WTC11 (cell line): ENCODE data around the gene PRTN3. TPM values are rescaled to one million over a fixed set of nuclear protein-coding genes. Genes with fewer than 3 reads are reported as not detected.

Source experiments
- CREB1 ChIP-seq: sonication (generic); formaldehyde crosslinking; IDR thresholded peaks from 2 replicates; pipeline ENCODE4 v1.8.0; 2023; ENCODE audit warnings: mild to moderate bottlenecking, missing genetic modification reagents
- CREM ChIP-seq: sonication (generic); formaldehyde crosslinking; IDR thresholded peaks from 2 replicates; pipeline ENCODE4 v1.8.1; 2022; ENCODE audit warnings: mild to moderate bottlenecking, missing genetic modification reagents, moderate library complexity
- E2F1 ChIP-seq: sonication (generic); formaldehyde crosslinking; IDR thresholded peaks from 2 replicates; pipeline ENCODE4 v1.8.0; 2022; ENCODE audit warnings: mild to moderate bottlenecking, missing genetic modification reagents
- EMX1 ChIP-seq: fragments of 250-450 bp; sonication (Bioruptor Pico); IDR thresholded peaks from 2 replicates; pipeline ENCODE4 v1.8.0; 2021; ENCODE audit warnings: mild to moderate bottlenecking
- FOXP1 ChIP-seq: sonication (generic); formaldehyde crosslinking; IDR thresholded peaks from 2 replicates; pipeline ENCODE4 v1.8.0; 2022; ENCODE audit warnings: missing genetic modification reagents, mild to moderate bottlenecking, moderate library complexity, borderline replicate concordance
- GRHL2 ChIP-seq: fragments of 250-450 bp; sonication (Bioruptor Pico); IDR thresholded peaks from 2 replicates; pipeline ENCODE4 v1.8.0; 2022; ENCODE audit warnings: mild to moderate bottlenecking, moderate library complexity; ENCODE audit not compliant: insufficient replicate concordance, severe bottlenecking
- HMGA2 ChIP-seq: fragments of 250-450 bp; sonication (Bioruptor Pico); IDR thresholded peaks from 2 replicates; pipeline ENCODE4 v1.4.0; 2021; ENCODE audit warnings: mild to moderate bottlenecking, moderate library complexity
- JAZF1 ChIP-seq: fragments of 250-450 bp; sonication (Bioruptor Pico); IDR thresholded peaks from 2 replicates; pipeline ENCODE4 v1.9.0; 2021; ENCODE audit warnings: moderate library complexity, mild to moderate bottlenecking, inconsistent platforms
- KAT7 ChIP-seq: sonication (generic); formaldehyde crosslinking; IDR thresholded peaks from 2 replicates; pipeline ENCODE4 v1.8.1; 2023; ENCODE audit warnings: missing genetic modification reagents, mild to moderate bottlenecking, borderline replicate concordance
- MAX ChIP-seq: sonication (generic); formaldehyde crosslinking; IDR thresholded peaks from 2 replicates; pipeline ENCODE4 v1.8.0; 2022; ENCODE audit warnings: mild to moderate bottlenecking, missing genetic modification reagents
- NFYB ChIP-seq: sonication (generic); formaldehyde crosslinking; conservative IDR thresholded peaks from 2 replicates; pipeline ENCODE4 v1.8.0; 2022; ENCODE audit warnings: low read depth, missing genetic modification reagents
- NR2C2 ChIP-seq: sonication (generic); formaldehyde crosslinking; IDR thresholded peaks from 2 replicates; pipeline ENCODE4 v1.8.0; 2022; ENCODE audit warnings: mild to moderate bottlenecking, missing genetic modification reagents
- NR3C1 ChIP-seq: sonication (generic); formaldehyde crosslinking; conservative IDR thresholded peaks from 2 replicates; pipeline ENCODE4 v1.8.1; 2023; ENCODE audit warnings: low read depth, mild to moderate bottlenecking, missing genetic modification reagents
- PREB ChIP-seq: sonication (generic); formaldehyde crosslinking; IDR thresholded peaks from 2 replicates; pipeline ENCODE4 v1.8.1; 2022; ENCODE audit warnings: mild to moderate bottlenecking, missing genetic modification reagents, moderate library complexity, borderline replicate concordance
- RELA ChIP-seq: sonication (generic); formaldehyde crosslinking; IDR thresholded peaks from 2 replicates; pipeline ENCODE4 v1.8.1; 2022; ENCODE audit warnings: missing genetic modification reagents, mild to moderate bottlenecking, borderline replicate concordance
- RORB ChIP-seq: fragments of 250-450 bp; sonication (Bioruptor Pico); IDR thresholded peaks from 2 replicates; pipeline ENCODE4 v1.9.0; 2021; ENCODE audit warnings: mild to moderate bottlenecking
- SMAD3 ChIP-seq: sonication (generic); formaldehyde crosslinking; IDR thresholded peaks from 2 replicates; pipeline ENCODE4 v1.8.0; 2022; ENCODE audit warnings: missing genetic modification reagents, mild to moderate bottlenecking, borderline replicate concordance
- TEAD1 ChIP-seq: sonication (generic); formaldehyde crosslinking; IDR thresholded peaks from 2 replicates; pipeline ENCODE4 v1.8.0; 2022; ENCODE audit warnings: mild to moderate bottlenecking, missing genetic modification reagents
- TP53 ChIP-seq: sonication (generic); formaldehyde crosslinking; IDR thresholded peaks from 2 replicates; pipeline ENCODE4 v1.8.1; 2023; ENCODE audit warnings: mild to moderate bottlenecking, missing genetic modification reagents
- ZNF121 ChIP-seq: sonication (generic); formaldehyde crosslinking; IDR thresholded peaks from 2 replicates; pipeline ENCODE4 v1.8.0; 2023; ENCODE audit warnings: missing genetic modification reagents
- ZNF232 ChIP-seq: sonication (generic); formaldehyde crosslinking; IDR thresholded peaks from 2 replicates; pipeline ENCODE4 v1.8.0; 2022; ENCODE audit warnings: mild to moderate bottlenecking, missing genetic modification reagents
- ZNF263 ChIP-seq: sonication (generic); formaldehyde crosslinking; IDR thresholded peaks from 2 replicates; pipeline ENCODE4 v1.8.1; 2022; ENCODE audit warnings: low read depth, mild to moderate bottlenecking, moderate library complexity, missing genetic modification reagents
- ZNF317 ChIP-seq: sonication (generic); formaldehyde crosslinking; IDR thresholded peaks from 2 replicates; pipeline ENCODE4 v1.8.1; 2023; ENCODE audit warnings: low read depth, mild to moderate bottlenecking, moderate library complexity, missing genetic modification reagents, borderline replicate concordance
- ZNF671 ChIP-seq: fragments of 250-450 bp; sonication (Bioruptor Pico); IDR thresholded peaks from 2 replicates; pipeline ENCODE4 v1.8.0; 2021; ENCODE audit warnings: mild to moderate bottlenecking
- total RNA-seq: library from RNA; stranded (reverse); gene quantifications from 3 replicates; pipeline ENCODE4 v1.2.3, GENCODE V29; 2021
- TF ChIP-seq, protein P1 (sequence below): sonication (generic); formaldehyde crosslinking; IDR thresholded peaks from 2 replicates; pipeline ENCODE4 v1.8.1; 2022; ENCODE audit warnings: missing genetic modification reagents, borderline replicate concordance
- TF ChIP-seq, protein P2 (sequence below): sonication (generic); formaldehyde crosslinking; IDR thresholded peaks from 2 replicates; pipeline ENCODE4 v1.8.1; 2022; ENCODE audit warnings: mild to moderate bottlenecking, moderate library complexity, missing genetic modification reagents
- TF ChIP-seq, protein P3 (sequence below): sonication (generic); formaldehyde crosslinking; conservative IDR thresholded peaks from 2 replicates; pipeline ENCODE4 v1.8.1; 2022; ENCODE audit warnings: mild to moderate bottlenecking, missing genetic modification reagents
- TF ChIP-seq, protein P4 (sequence below): fragments of 250-450 bp; sonication (Bioruptor Pico); IDR thresholded peaks from 2 replicates; pipeline ENCODE4 v1.9.0; 2021; ENCODE audit warnings: moderate library complexity, mild to moderate bottlenecking, inconsistent platforms, borderline replicate concordance
- TF ChIP-seq, protein P5 (sequence below): fragments of 250-450 bp; sonication (Bioruptor Pico); IDR thresholded peaks from 2 replicates; pipeline ENCODE4 v1.9.0; 2021; ENCODE audit warnings: mild to moderate bottlenecking, borderline replicate concordance

Gene PRTN3
- total RNA-seq, 1 experiment from 2014 or later = 0.61 TPM

DNA sequence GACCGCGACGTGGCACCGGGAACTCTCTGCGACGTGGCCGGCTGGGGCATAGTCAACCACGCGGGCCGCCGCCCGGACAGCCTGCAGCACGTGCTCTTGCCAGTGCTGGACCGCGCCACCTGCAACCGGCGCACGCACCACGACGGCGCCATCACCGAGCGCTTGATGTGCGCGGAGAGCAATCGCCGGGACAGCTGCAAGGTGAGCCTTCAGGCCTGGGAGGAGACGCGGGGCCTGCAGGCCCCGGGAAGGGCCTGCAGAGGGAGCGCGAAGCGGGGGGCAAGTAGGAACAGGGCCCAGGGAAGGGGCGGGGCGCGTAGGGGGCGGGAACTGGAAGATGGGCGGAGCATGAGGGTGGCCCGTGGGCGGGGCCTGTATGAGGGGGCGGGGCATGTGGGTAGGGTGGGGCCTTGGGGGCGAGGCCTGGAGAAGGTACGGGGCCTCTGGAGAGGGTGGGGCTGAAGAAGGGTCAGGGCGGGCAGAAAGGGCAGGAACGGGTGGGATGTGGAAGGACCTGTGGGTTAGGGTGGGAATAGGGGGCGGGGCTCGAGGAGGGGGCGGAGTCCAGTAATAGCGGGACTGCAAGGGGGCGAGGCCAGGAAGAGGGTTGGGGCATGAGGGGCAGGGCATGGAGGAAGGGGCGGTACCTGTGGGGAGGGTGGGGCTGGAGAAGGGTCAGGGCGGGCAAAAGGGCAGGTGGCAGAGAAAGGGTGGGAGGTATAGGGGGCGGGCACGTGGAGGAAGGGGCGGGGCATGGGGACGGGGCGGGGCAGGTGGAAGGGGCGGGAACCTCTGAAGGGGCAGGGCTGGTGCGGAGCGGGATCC is 21.2 kb downstream of the PRTN3 start (continued):
- TF ChIP-seq, protein P1, sequence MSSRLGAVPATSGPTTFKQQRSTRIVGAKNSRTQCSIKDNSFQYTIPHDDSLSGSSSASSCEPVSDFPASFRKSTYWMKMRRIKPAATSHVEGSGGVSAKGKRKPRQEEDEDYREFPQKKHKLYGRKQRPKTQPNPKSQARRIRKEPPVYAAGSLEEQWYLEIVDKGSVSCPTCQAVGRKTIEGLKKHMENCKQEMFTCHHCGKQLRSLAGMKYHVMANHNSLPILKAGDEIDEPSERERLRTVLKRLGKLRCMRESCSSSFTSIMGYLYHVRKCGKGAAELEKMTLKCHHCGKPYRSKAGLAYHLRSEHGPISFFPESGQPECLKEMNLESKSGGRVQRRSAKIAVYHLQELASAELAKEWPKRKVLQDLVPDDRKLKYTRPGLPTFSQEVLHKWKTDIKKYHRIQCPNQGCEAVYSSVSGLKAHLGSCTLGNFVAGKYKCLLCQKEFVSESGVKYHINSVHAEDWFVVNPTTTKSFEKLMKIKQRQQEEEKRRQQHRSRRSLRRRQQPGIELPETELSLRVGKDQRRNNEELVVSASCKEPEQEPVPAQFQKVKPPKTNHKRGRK (CRISPR knock-in tag) = no peak
- peak; percentile 80; the same call in 1 of the 2 replicates for TF ChIP-seq TEAD1 (CRISPR knock-in tag)
- no peak for TF ChIP-seq KAT7 (CRISPR knock-in tag)
- TF ChIP-seq TP53 (CRISPR knock-in tag) = peak; percentile 89
- TF ChIP-seq NR2C2 = no peak; the same call in 1 of the 2 replicates
- TF ChIP-seq ZNF263 (CRISPR knock-in tag) = no peak
- TF ChIP-seq EMX1 = no peak
- 0 out of 2 replicates have a peak, but pooled peaks have one; percentile 63 for TF ChIP-seq E2F1 (CRISPR knock-in tag)
- TF ChIP-seq JAZF1 = no peak
- TF ChIP-seq FOXP1 (CRISPR knock-in tag) = peak; percentile 96
- no peak for TF ChIP-seq ZNF671 (CRISPR knock-in tag)
- TF ChIP-seq ZNF317 (CRISPR knock-in tag) = 0 out of 2 replicates have a peak, but pooled peaks have one; percentile 23
- TF ChIP-seq RELA = 0 out of 2 replicates have a peak, but pooled peaks have one; percentile 79
- TF ChIP-seq MAX = peak; percentile 98
- peak; percentile 49; the same call in 1 of the 2 replicates for TF ChIP-seq ZNF232
- TF ChIP-seq, protein P2, sequence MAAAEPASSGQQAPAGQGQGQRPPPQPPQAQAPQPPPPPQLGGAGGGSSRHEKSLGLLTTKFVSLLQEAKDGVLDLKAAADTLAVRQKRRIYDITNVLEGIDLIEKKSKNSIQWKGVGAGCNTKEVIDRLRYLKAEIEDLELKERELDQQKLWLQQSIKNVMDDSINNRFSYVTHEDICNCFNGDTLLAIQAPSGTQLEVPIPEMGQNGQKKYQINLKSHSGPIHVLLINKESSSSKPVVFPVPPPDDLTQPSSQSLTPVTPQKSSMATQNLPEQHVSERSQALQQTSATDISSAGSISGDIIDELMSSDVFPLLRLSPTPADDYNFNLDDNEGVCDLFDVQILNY (CRISPR knock-in tag) = peak; percentile 69
- TF ChIP-seq RORB = no peak
- no peak for TF ChIP-seq GRHL2 (CRISPR knock-in tag)
- no peak for TF ChIP-seq NR3C1
- TF ChIP-seq, protein P3, sequence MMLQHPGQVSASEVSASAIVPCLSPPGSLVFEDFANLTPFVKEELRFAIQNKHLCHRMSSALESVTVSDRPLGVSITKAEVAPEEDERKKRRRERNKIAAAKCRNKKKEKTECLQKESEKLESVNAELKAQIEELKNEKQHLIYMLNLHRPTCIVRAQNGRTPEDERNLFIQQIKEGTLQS = no peak
- peak; percentile 94 for TF ChIP-seq ZNF121 (CRISPR knock-in tag)
- 0 out of 2 replicates have a peak, but pooled peaks have one; percentile 32 for TF ChIP-seq SMAD3 (CRISPR knock-in tag)
- TF ChIP-seq NFYB = no peak
- TF ChIP-seq, protein P4, sequence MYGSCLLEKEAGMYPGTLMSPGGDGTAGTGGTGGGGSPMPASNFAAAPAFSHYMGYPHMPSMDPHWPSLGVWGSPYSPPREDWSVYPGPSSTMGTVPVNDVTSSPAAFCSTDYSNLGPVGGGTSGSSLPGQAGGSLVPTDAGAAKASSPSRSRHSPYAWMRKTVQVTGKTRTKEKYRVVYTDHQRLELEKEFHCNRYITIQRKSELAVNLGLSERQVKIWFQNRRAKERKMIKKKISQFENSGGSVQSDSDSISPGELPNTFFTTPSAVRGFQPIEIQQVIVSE (CRISPR knock-in tag) = no peak
- no peak for TF ChIP-seq CREB1 (CRISPR knock-in tag)
- TF ChIP-seq CREM (CRISPR knock-in tag) = no peak
- no peak for TF ChIP-seq PREB (CRISPR knock-in tag)
- TF ChIP-seq, protein P5, sequence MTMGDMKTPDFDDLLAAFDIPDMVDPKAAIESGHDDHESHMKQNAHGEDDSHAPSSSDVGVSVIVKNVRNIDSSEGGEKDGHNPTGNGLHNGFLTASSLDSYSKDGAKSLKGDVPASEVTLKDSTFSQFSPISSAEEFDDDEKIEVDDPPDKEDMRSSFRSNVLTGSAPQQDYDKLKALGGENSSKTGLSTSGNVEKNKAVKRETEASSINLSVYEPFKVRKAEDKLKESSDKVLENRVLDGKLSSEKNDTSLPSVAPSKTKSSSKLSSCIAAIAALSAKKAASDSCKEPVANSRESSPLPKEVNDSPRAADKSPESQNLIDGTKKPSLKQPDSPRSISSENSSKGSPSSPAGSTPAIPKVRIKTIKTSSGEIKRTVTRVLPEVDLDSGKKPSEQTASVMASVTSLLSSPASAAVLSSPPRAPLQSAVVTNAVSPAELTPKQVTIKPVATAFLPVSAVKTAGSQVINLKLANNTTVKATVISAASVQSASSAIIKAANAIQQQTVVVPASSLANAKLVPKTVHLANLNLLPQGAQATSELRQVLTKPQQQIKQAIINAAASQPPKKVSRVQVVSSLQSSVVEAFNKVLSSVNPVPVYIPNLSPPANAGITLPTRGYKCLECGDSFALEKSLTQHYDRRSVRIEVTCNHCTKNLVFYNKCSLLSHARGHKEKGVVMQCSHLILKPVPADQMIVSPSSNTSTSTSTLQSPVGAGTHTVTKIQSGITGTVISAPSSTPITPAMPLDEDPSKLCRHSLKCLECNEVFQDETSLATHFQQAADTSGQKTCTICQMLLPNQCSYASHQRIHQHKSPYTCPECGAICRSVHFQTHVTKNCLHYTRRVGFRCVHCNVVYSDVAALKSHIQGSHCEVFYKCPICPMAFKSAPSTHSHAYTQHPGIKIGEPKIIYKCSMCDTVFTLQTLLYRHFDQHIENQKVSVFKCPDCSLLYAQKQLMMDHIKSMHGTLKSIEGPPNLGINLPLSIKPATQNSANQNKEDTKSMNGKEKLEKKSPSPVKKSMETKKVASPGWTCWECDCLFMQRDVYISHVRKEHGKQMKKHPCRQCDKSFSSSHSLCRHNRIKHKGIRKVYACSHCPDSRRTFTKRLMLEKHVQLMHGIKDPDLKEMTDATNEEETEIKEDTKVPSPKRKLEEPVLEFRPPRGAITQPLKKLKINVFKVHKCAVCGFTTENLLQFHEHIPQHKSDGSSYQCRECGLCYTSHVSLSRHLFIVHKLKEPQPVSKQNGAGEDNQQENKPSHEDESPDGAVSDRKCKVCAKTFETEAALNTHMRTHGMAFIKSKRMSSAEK = no peak
- TF ChIP-seq HMGA2 (CRISPR knock-in tag) = no peak
